Hepatocyte (in vitro differentiated cells): ENCODE data around the gene UBE2I.

ENCODE experiments used
- EZH2 ChIP-seq: fragments of 200-600 bp; sonication (generic); IDR thresholded peaks from 2 replicates; pipeline ENCODE4 v1.6.1; 2016; ENCODE audit warnings: antibody characterized with exemption, mild to moderate bottlenecking, borderline replicate concordance
- TF ChIP-seq, protein P1 (sequence below): fragments of 200-600 bp; sonication (generic); IDR thresholded peaks from 2 replicates; pipeline ENCODE4 v1.5.1; 2016; ENCODE audit warnings: antibody characterized with exemption, mild to moderate bottlenecking; ENCODE audit not compliant: poor library complexity

DNA sequence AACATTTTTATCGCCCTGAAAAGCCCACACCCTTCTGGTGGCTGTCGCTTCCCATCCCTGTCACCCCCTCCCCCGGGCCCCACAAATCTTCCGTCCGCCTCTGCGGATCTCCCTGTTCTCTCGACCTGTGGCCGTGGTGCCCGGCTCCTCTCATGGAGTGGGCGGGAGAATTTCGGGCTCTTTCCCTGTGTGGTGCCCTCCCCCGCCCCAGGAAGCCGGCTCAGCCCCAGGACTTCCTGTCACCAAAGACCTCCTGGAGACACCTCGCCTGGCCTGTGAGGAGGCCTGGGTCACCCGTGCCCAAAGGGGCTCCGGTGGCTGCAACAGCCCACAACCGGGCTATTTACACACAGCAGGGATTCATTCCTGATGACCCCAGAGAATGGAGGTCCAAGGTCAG is 26.1 kb upstream of the UBE2I start:
- TF ChIP-seq, protein P1, sequence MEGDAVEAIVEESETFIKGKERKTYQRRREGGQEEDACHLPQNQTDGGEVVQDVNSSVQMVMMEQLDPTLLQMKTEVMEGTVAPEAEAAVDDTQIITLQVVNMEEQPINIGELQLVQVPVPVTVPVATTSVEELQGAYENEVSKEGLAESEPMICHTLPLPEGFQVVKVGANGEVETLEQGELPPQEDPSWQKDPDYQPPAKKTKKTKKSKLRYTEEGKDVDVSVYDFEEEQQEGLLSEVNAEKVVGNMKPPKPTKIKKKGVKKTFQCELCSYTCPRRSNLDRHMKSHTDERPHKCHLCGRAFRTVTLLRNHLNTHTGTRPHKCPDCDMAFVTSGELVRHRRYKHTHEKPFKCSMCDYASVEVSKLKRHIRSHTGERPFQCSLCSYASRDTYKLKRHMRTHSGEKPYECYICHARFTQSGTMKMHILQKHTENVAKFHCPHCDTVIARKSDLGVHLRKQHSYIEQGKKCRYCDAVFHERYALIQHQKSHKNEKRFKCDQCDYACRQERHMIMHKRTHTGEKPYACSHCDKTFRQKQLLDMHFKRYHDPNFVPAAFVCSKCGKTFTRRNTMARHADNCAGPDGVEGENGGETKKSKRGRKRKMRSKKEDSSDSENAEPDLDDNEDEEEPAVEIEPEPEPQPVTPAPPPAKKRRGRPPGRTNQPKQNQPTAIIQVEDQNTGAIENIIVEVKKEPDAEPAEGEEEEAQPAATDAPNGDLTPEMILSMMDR = no peak
- TF ChIP-seq EZH2 = no peak
